ENCODE data around the gene TMEM259. TPM values are rescaled to one million over a fixed set of nuclear protein-coding genes. Genes with fewer than 3 reads are reported as not detected.

Gene TMEM259
- polyA plus RNA-seq, 6 donors from 2014 or later, result 37.2 to 75.5 (median 49.5) TPM

DNA sequence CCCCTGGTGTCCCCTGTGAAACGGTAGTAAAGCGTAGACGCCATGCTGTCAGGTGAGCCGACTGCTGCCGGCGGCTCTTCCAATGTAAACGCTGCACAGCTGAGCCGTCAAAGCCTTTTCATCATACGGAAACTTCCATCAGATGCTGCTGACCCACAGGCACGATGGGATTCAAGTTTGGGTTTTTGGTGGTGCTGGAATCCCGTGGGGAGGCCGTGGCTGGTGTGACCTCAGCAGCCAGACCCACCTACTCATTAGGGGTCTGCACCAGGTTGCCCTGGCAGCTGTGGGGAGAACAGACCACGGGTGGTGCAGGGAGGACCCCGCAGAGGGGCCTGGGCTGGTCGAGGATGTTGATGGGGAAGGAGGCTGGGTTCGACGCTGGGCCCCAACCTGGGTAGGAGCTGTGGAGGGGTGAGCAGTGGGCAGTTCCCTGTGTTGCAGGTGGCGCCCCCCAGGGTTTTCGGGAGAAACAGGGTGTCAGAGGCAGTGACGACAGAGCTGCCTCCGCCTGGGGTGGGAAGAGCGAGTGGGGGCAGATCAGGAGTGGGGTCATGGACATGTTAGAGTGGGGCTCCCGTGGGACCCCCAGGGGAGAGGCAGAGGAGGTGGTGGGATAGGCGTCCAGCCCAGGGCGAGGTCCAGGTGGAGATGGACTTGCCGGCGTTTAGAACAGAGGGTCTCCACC lies 14.1 kb downstream of the TMEM259 start:
- peaks cover 5 to 9% (median 7%) of the 10 kb centered on the region in 3 donors for H3K27me3 Mint-ChIP-seq
- H3K27ac Mint-ChIP-seq, result peak overlapping the region in 2 of 6 donors; percentile 57 to 82
- peaks cover 0 to 5% of the 10 kb centered on the region in 2 donors for H3K36me3 Mint-ChIP-seq
- peaks cover 4 to 12% (median 7%) of the 10 kb centered on the region in 3 donors for H3K4me1 Mint-ChIP-seq
- ATAC-seq (ENCODE audit: low read depth in 2 of 2) (no peak), DNase-seq (no peak)
- no peak overlapping the region for H3K4me3 Mint-ChIP-seq
- H3K9me3 Mint-ChIP-seq, result peaks cover 0 to 1% (median 0%) of the 10 kb centered on the region in 7 donors

DNA sequence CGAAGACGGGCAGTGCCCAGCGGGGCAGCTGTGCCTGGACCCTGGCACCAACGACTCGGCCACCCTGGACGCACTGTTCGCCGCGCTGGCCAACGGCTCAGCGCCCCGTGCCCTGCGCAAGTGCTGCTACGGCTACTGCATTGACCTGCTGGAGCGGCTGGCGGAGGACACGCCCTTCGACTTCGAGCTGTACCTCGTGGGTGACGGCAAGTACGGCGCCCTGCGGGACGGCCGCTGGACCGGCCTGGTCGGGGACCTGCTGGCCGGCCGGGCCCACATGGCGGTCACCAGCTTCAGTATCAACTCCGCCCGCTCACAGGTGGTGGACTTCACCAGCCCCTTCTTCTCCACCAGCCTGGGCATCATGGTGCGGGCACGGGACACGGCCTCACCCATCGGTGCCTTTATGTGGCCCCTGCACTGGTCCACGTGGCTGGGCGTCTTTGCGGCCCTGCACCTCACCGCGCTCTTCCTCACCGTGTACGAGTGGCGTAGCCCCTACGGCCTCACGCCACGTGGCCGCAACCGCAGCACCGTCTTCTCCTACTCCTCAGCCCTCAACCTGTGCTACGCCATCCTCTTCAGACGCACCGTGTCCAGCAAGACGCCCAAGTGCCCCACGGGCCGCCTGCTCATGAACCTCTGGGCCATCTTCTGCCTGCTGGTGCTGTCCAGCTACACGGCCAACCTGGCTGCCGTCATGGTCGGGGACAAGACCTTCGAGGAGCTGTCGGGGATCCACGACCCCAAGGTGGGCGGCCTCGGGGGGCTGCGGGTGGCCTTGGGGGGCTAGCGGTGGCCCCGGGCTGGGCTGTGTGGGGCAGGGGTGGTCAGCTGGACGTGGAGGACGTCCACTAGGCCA lies 15.9 kb downstream of the TMEM259 start:
- H3K27me3 Mint-ChIP-seq, result peaks cover 5 to 16% (median 12%) of the 10 kb centered on the region in 3 donors
- ATAC-seq (ENCODE audit: low read depth in 2 of 2), result no peak
- no peak overlapping the region for H3K4me3 Mint-ChIP-seq
- H3K4me1 Mint-ChIP-seq, result peaks cover 7 to 22% (median 12%) of the 10 kb centered on the region in 3 donors
- peaks cover 0 to 5% of the 10 kb centered on the region in 2 donors for H3K36me3 Mint-ChIP-seq
- H3K9me3 Mint-ChIP-seq, result peaks cover 0 to 1% (median 0%) of the 10 kb centered on the region in 7 donors
- no peak for DNase-seq
- H3K27ac Mint-ChIP-seq, result peak overlapping the region in 1 of 6 donors; percentile 48

DNA sequence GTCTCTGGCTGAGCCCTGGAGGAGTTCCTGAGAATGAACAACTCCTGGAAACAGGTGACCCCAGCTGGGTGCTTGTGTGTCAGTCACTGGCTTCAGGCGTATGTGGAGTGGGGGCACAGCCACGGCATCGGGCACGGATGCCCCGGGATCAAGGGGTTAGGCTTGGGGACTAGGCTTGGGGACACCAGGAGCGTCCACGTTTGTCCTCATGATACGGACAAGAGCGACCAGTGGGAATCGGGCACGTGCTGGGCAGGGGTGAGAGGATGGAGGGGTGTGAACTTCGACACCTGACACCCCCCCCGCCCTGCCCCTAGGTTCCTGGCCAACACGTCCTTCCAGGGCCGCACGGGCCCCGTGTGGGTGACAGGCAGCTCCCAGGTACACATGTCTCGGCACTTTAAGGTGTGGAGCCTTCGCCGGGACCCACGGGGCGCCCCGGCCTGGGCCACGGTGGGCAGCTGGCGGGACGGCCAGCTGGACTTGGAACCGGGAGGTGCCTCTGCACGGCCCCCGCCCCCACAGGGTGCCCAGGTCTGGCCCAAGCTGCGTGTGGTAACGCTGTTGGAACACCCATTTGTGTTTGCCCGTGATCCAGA lies 16.6 kb downstream of the TMEM259 start:
- Mint-ChIP-seq H3K27me3 (peaks cover 6 to 19% (median 18%) of the 10 kb centered on the region in 3 donors), H3K4me1 (peaks cover 7 to 24% (median 13%) of the 10 kb centered on the region in 3 donors), H3K36me3 (peaks cover 0 to 5% of the 10 kb centered on the region in 2 donors), H3K9me3 (peaks cover 0 to 1% (median 0%) of the 10 kb centered on the region in 7 donors), H3K4me3 (no peak overlapping the region), H3K27ac (peak overlapping the region in 1 of 6 donors; percentile 78)
- DNase-seq (no peak), ATAC-seq (ENCODE audit: low read depth in 2 of 2) (no peak)

DNA sequence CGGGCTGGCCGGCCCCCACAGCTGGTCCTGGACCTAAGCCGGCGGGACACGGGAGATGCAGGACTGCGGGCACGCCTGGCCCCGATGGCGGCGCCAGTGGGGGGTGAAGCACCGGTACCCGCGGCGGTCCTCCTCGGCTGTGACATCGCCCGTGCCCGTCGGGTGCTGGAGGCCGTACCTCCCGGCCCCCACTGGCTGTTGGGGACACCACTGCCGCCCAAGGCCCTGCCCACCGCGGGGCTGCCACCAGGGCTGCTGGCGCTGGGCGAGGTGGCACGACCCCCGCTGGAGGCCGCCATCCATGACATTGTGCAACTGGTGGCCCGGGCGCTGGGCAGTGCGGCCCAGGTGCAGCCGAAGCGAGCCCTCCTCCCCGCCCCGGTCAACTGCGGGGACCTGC lies 17.6 kb downstream of the TMEM259 start:
- DNase-seq (no peak), ATAC-seq (ENCODE audit: low read depth in 2 of 2) (no peak)
- Mint-ChIP-seq H3K36me3 (peaks cover 0 to 5% of the 10 kb centered on the region in 2 donors), H3K27ac (no peak overlapping the region), H3K9me3 (peaks cover 0 to 1% (median 0%) of the 10 kb centered on the region in 7 donors), H3K4me3 (no peak overlapping the region), H3K4me1 (peaks cover 7 to 28% (median 18%) of the 10 kb centered on the region in 3 donors), H3K27me3 (peaks cover 12 to 29% (median 28%) of the 10 kb centered on the region in 3 donors)

DNA sequence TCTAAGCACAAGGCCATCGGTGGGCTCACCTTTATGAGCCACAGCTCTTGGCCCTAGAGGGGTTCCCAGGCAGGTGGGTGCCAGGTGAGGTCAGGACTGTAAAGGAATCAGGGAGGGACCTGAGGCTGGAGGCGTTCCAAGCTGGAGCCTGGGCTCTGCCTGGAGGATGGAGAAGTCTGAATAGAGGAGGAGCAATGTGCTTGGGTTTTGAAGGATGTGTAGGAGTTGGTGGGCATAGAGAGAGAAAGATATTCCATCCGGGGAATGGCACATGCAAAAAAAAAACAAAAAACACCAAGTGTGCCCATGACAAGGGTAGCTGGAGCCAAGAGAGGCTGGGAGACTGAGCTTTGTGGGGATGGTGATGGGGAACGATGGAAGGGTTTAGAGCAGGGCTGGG lies 18.3 kb downstream of the TMEM259 start:
- DNase-seq (no peak), ATAC-seq (ENCODE audit: low read depth in 2 of 2) (no peak)
- Mint-ChIP-seq H3K27me3 (peaks cover 18 to 36% (median 35%) of the 10 kb centered on the region in 3 donors), H3K4me3 (no peak overlapping the region), H3K9me3 (peaks cover 0 to 1% (median 0%) of the 10 kb centered on the region in 7 donors), H3K27ac (no peak overlapping the region), H3K4me1 (peaks cover 9 to 28% (median 18%) of the 10 kb centered on the region in 3 donors), H3K36me3 (peaks cover 0 to 5% of the 10 kb centered on the region in 2 donors)

DNA sequence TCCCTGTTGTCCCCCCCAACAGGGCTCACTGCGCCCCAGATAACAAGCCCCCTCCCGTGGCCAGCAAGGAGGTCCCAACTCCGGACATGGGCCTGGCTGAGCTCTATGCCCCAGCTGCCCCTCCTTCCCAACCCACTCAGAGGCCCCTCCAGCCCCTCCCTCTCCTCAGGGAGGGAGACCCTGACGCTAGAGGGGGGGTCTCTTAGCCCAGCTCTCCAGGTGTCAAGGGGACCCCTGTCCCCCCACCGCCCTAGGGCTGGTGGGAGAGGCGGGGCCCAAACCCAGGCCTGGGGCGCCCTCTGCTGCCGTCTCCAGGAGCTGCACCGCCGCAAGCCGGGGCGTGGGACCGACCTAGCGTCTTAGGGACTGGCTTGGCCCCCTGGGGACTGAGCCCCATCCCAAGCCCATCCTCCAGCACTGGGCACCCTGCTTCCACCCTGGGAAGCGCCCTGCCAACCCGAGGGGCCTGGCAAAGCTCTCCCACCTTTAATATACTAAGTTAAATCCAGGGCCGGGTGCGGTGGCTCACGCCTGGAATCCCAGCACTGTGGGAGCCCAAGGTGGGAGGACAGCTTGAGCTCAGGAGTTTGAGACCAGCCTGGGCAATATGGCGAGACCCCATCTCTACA lies 19.3 kb downstream of the TMEM259 start:
- Mint-ChIP-seq H3K27me3 (peaks cover 21 to 45% (median 37%) of the 10 kb centered on the region in 3 donors), H3K36me3 (peaks cover 0 to under 1% of the 10 kb centered on the region in 2 donors), H3K27ac (no peak overlapping the region), H3K4me1 (peaks cover 10 to 22% (median 13%) of the 10 kb centered on the region in 3 donors), H3K4me3 (peak overlapping the region in 4 of 8 donors; percentile 19 to 69 (median 44)), H3K9me3 (peaks cover 0 to 1% (median 0%) of the 10 kb centered on the region in 7 donors)
- peak; percentile 62 for DNase-seq
- ATAC-seq (ENCODE audit: low read depth in 2 of 2), result peak; percentile 71 to 74

DNA sequence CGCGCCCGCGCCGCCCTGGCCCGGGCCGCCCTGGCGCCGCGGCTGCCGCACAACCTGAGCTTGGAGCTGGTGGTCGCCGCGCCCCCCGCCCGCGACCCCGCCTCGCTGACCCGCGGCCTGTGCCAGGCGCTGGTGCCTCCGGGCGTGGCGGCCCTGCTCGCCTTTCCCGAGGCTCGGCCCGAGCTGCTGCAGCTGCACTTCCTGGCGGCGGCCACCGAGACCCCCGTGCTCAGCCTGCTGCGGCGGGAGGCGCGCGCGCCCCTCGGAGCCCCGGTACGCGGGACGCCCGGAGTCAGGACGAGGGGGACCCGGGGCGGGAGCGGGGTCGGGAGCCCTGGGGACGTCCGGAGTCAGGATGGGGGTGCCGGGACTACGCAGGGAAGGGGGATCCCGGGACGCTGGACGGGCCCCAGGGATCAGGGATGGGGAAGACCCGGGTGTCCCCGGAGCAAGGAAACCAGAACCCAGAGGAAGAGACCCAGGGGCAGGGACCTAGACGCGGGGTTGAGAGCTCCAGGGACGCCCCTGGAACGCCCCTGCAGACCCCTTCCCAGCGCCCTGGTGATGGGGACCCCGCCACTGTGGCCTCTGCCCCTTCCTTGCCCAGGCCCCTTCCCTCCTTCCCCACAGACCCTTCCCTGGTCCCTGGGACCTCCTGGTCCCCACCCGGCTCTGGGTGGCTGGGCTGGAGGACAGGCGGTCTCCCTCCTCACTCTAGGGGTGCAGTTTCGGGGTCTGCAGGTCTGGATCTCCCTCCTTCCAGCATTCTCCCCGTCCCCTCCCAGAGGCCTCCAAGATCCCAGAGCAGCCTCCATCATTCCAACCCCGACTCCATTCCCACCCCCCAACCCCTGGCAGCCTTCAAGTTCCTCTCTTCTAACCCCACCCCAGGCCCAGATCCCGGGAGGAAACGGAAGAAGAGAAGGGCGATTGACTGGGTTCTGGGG lies 20.1 kb downstream of the TMEM259 start:
- no peak for ATAC-seq (ENCODE audit: low read depth in 2 of 2)
- DNase-seq, result no peak
- H3K36me3 Mint-ChIP-seq, result no peaks in the 10 kb centered on the region
- peak overlapping the region in 6 of 8 donors; percentile 45 to 69 (median 62) for H3K4me3 Mint-ChIP-seq
- H3K4me1 Mint-ChIP-seq, result peaks cover 15 to 27% (median 19%) of the 10 kb centered on the region in 3 donors
- peak overlapping the region in 1 of 6 donors; percentile 56 for H3K27ac Mint-ChIP-seq
- H3K27me3 Mint-ChIP-seq, result peaks cover 24 to 52% (median 45%) of the 10 kb centered on the region in 3 donors
- peaks cover 0 to 1% (median 0%) of the 10 kb centered on the region in 7 donors for H3K9me3 Mint-ChIP-seq

DNA sequence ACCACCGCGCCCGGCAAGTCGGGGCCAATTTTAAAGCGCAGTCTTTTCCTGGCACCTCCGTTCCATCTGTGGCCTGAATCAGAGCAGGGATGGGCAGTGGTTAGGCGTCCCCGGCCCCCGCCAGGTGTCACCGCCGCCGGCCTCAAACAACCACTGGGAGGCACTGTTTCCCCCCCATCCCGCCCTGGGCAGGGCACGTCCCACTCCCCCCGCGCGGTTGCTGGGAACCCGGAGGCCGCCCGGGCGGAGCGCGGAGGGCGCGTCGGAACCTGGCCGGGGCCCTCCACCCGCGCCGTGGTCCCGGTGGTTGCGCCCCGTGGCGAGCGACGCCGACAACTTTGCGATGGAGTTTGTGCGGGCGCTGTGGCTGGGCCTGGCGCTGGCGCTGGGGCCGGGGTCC lies 20.8 kb downstream of the TMEM259 start, which contains the start of gene GRIN3B:
Gene GRIN3B, plus strand, starts transcription at position 325 of the 400 bp plus-strand sequence. Its CDS starts 19 bp downstream, at position 344.
- H3K4me3 Mint-ChIP-seq, result peak within 1 kb of the TSS; percentile 43 to 80 (median 66)
- peaks cover 24 to 52% (median 45%) of the 10 kb centered on the region in 3 donors for H3K27me3 Mint-ChIP-seq
- H3K27ac Mint-ChIP-seq, result peak within 1 kb of the TSS in 4 of 6 donors; percentile 37 to 75 (median 52)
- H3K4me1 Mint-ChIP-seq, result peaks cover 15 to 27% (median 17%) of the 10 kb centered on the region in 3 donors
- DNase-seq (peak; percentile 57), ATAC-seq (ENCODE audit: low read depth in 2 of 2) (peak; percentile 42 to 70)
- no peaks in the 10 kb centered on the region for H3K9me3 Mint-ChIP-seq
- no peaks in the 10 kb centered on the region for H3K36me3 Mint-ChIP-seq

DNA sequence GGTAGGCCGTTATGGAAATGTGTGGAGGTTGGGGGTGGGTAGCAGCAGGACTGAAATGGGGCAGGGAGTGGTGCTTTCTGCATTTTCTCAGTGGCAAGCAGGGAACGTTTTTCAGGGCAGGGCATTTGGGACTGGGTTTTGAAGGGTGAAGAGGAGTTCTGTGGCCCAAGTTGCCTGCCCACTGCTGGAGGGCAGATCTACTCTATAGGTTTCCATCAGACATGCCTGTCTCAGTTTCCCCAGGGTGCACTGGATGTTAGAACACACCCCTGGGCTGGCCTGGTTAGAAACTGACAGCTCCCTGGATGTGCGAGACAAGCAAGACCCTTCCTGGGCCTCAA lies 21.6 kb downstream of the TMEM259 start:
- peaks cover 24 to 52% (median 45%) of the 10 kb centered on the region in 3 donors for H3K27me3 Mint-ChIP-seq
- H3K36me3 Mint-ChIP-seq, result no peaks in the 10 kb centered on the region
- no peak for DNase-seq
- peaks cover 15 to 27% (median 16%) of the 10 kb centered on the region in 3 donors for H3K4me1 Mint-ChIP-seq
- peak overlapping the region in 2 of 6 donors; percentile 47 to 75 for H3K27ac Mint-ChIP-seq
- ATAC-seq (ENCODE audit: low read depth in 2 of 2), result no peak
- no peaks in the 10 kb centered on the region for H3K9me3 Mint-ChIP-seq
- peak overlapping the region; percentile 42 to 80 (median 66) for H3K4me3 Mint-ChIP-seq

DNA sequence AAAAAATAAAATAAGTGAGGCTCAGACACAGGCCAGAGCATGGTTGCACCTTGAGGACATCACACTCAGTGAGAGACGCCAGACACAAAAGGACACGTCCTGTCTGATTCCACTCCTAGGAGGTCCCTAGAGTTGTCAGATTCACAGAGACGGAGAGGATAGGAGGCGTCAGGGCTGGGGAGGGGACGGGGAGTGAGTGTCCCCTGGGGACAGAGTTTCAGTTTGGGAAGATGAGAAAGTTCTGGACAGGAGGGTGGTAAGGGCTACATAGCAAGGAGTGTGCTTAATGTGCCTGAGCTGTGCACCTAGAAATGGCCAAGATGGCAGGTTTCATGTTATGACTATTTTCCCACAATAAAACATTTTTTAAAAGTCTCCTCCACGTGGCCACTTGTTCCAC lies 22.9 kb downstream of the TMEM259 start:
- peaks cover 24 to 52% (median 44%) of the 10 kb centered on the region in 3 donors for H3K27me3 Mint-ChIP-seq
- peak overlapping the region in 1 of 6 donors; percentile 37 for H3K27ac Mint-ChIP-seq
- peaks cover 15 to 31% (median 16%) of the 10 kb centered on the region in 3 donors for H3K4me1 Mint-ChIP-seq
- no peak for DNase-seq
- H3K9me3 Mint-ChIP-seq, result no peaks in the 10 kb centered on the region
- no peak for ATAC-seq (ENCODE audit: low read depth in 2 of 2)
- H3K36me3 Mint-ChIP-seq, result no peaks in the 10 kb centered on the region
- H3K4me3 Mint-ChIP-seq, result peak overlapping the region in 4 of 8 donors; percentile 16 to 32 (median 24)

DNA sequence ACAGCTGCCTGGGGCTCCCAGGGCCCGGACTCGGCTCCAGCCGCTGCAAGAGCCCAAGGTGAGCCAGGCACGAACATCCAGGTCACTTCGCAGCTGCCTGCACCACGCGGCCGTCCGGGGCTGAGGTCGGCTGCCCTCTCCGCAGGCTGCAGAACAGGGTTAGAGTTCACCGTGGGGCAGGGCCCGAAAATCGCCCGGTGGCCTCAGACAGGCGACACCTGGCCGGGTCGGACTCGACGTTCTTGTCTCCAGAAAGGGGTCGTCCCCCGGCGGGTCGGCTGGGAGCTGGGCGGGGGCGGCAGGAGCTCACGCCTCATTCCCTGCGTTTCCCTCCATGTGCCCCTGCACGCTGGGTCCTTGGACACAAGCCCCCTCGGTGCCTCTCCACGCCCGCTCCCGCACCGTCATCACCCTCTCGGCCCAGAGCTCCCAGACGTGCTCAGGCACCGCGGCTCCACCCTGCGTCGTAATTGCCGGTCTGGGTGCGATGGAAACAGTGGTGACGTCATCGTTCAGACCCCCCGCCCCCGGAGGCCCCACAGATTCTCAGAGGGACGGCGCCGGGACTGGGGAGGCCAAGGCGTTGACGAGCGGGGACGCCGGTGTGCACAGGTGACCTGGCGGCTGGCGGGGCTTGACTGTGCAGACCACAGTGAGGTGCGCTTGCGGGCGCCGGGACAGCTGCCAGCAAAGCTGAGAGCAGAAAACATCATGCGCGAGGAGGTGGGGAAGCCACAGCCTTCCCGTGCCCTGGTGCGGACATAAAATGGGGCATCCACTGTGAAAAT lies 24.7 kb downstream of the TMEM259 start:
- Mint-ChIP-seq H3K36me3 (no peaks in the 10 kb centered on the region), H3K9me3 (no peaks in the 10 kb centered on the region), H3K4me1 (peaks cover 10 to 19% (median 15%) of the 10 kb centered on the region in 3 donors), H3K27me3 (peaks cover 19 to 44% (median 33%) of the 10 kb centered on the region in 3 donors), H3K27ac (peak overlapping the region; percentile 6 to 85 (median 72)), H3K4me3 (peak overlapping the region in 3 of 8 donors; percentile 27 to 67 (median 37))
- peak; percentile 49 to 77 for ATAC-seq (ENCODE audit: low read depth in 2 of 2)
- DNase-seq, result peak; percentile 61

All from naive B cell (primary cell).